GM06990 (cell line): ENCODE results near the gene CCL27.
A peak's percentile ranks its signal among the peaks of the same experiment; 100 is the strongest.

ENCODE experiments used
- DNase-seq: peaks from one replicate; pipeline ENCODE4 v3.0.0-alpha.2; 2011; ENCODE audit not compliant: insufficient read length; ENCODE audit errors: extremely low read depth
- H3K27me3 ChIP-seq: replicated peaks from 2 replicates; pipeline ENCODE4 v1.6.0; 2011; ENCODE audit warnings: low read length; ENCODE audit not compliant: control insufficient read depth, insufficient read depth
- H3K36me3 ChIP-seq: 2 replicates; pipeline ENCODE4 v1.5.1; 2011; ENCODE audit warnings: low read length; ENCODE audit not compliant: control insufficient read depth, insufficient read depth
- H3K4me3 ChIP-seq: replicated peaks from 2 replicates; pipeline ENCODE4 v1.5.1; 2011; ENCODE audit warnings: low read depth, mild to moderate bottlenecking, control low read depth, low read length
- TF ChIP-seq, protein P1 (sequence below): IDR thresholded peaks from 2 replicates; pipeline ENCODE4 v1.5.1; 2011; ENCODE audit warnings: low read length, control low read depth, mild to moderate bottlenecking, inconsistent platforms; ENCODE audit not compliant: insufficient read depth, poor library complexity, severe bottlenecking

The CCL27 gene

GRCh38 chr9:34675048-34675714, 12.7 kb upstream of the CCL27 start:
- TF ChIP-seq, protein P1, sequence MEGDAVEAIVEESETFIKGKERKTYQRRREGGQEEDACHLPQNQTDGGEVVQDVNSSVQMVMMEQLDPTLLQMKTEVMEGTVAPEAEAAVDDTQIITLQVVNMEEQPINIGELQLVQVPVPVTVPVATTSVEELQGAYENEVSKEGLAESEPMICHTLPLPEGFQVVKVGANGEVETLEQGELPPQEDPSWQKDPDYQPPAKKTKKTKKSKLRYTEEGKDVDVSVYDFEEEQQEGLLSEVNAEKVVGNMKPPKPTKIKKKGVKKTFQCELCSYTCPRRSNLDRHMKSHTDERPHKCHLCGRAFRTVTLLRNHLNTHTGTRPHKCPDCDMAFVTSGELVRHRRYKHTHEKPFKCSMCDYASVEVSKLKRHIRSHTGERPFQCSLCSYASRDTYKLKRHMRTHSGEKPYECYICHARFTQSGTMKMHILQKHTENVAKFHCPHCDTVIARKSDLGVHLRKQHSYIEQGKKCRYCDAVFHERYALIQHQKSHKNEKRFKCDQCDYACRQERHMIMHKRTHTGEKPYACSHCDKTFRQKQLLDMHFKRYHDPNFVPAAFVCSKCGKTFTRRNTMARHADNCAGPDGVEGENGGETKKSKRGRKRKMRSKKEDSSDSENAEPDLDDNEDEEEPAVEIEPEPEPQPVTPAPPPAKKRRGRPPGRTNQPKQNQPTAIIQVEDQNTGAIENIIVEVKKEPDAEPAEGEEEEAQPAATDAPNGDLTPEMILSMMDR: peak; percentile 99
- no peak for DNase-seq
- Histone ChIP-seq H3K36me3 (no peaks in the 10 kb centered on the region), H3K27me3 (no peaks in the 10 kb centered on the region), H3K4me3 (no peak overlapping the region)

DNA sequence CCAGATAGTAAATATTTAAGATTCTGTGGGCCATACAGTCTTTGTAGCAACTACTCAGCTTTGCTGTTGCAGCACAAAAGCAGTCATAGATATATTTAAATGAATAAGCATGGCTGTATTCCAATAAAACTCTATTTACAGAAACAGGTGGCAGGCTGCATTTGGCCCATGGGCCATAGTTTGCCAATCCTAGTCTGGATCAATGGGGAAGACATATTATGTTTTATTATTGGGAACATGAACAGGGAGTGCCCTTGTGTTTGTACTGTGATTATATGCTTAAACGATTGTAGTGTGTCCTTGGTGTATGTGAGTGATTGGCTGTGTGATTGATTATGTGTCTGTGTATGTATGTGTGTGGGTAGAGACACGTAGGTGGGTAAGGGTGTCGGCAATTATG, 12.0 kb upstream of the CCL27 start:
- H3K27me3 ChIP-seq: no peaks in the 10 kb centered on the region; the same call in 1 of the 2 replicates
- no peaks in the 10 kb centered on the region for H3K36me3 ChIP-seq
- H3K4me3 ChIP-seq: no peak overlapping the region
- DNase-seq: no peak
- TF ChIP-seq, protein P1: no peak

GRCh38 chr9:34671307-34671706, 8.8 kb upstream of the CCL27 start:
- no peak for DNase-seq
- Histone ChIP-seq H3K36me3 (no peaks in the 10 kb centered on the region), H3K27me3 (no peaks in the 10 kb centered on the region; the same call in 1 of the 2 replicates), H3K4me3 (no peak overlapping the region)
- TF ChIP-seq, protein P1: no peak

GRCh38 chr9:34669809-34670562, 7.5 kb upstream of the CCL27 start:
- H3K4me3 ChIP-seq: no peak overlapping the region
- no peak for DNase-seq
- H3K36me3 ChIP-seq: no peaks in the 10 kb centered on the region
- H3K27me3 ChIP-seq: no peaks in the 10 kb centered on the region; the same call in 1 of the 2 replicates
- TF ChIP-seq, protein P1: no peak

GRCh38 chr9:34665381-34666250, 3.2 kb upstream of the CCL27 start:
- H3K27me3 ChIP-seq: no peaks in the 10 kb centered on the region; the same call in 1 of the 2 replicates
- H3K4me3 ChIP-seq: peak overlapping the region; percentile 76
- TF ChIP-seq, protein P1: no peak
- peak; percentile 76 for DNase-seq
- H3K36me3 ChIP-seq: no peaks in the 10 kb centered on the region
